Activated CD8-positive, alpha-beta memory T cell treated with anti-CD3 and anti-CD28 coated beads for 48 hours (primary cell): Measurements from ENCODE around the gene TXNIP.

Source experiments
- DNase-seq, 3 experiments: peaks; one replicate each; pipeline ENCODE4 v3.0.0-alpha.2; 2020; ENCODE audit warnings: low read depth in 2 of 3, low spot score in 2 of 3

TXNIP gene

DNA sequence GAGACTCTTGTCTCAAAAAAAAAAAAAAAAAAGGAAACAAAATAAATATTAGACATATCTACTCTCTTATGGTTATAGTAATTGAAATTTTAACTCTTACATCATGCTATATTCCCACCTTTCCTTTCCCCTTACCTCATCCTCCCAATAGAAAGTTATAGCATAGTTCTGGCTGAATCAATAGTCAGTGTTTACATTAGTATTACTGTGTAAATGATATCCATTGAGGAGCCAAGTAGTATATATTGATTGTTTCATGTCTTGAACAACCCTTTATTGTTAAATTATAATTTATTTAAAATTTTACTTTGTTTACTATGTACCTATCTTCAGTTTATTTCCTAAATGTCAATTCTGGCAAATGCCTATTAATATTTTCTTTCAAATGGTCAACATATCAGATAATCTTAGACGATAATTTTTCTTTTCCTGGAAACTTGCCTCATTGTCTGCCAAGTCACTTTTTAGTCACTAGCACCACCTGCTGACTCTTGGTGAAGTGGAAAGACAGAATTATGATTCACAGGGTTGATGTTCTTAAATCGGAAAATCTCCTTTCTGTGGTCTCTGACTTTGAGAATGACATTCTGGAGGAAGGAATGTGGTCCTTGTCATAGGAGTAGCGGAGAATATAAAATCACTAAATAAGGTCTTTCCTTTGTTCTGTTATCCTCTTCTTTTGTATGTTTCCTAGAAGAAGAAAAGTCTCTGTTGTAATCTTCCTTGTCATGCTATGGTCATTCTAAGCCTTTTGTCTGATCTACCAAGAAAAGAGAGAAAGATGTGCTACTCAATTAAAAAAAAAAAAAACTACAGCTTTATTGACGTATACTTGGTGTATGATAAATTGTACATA, 16.6 kb upstream of the TXNIP start:
- no peak for DNase-seq

DNA sequence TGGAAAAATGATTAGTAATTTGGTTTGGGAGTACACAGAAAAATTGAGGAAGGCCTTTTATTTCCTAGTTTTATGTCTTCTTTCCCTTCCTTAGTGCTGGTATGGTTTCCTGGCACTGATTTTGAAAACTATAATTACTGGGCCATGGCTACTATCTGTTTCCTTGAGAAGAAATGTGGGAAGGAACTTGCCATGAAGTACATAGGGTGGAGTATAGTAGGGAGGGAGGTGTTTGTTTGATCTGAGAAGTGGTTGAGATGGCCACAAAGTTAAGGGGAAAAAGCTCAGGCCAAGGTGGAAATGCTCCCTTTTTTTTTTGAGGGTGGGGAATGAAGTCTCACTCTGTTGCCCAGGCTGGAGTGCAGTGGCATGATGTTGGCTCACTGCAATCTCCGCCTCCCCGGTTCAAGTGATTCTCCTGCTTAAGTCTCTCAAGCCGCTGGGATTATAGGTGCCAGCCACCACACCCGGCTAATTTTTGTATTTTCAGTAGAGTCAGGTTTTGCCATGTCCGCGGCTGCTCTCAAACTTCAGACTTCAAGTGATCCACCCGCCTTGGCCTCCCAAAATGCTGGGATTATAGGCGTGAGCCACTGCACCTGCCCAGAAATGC, 13.9 kb upstream of the TXNIP start:
- DNase-seq, result no peak

DNA sequence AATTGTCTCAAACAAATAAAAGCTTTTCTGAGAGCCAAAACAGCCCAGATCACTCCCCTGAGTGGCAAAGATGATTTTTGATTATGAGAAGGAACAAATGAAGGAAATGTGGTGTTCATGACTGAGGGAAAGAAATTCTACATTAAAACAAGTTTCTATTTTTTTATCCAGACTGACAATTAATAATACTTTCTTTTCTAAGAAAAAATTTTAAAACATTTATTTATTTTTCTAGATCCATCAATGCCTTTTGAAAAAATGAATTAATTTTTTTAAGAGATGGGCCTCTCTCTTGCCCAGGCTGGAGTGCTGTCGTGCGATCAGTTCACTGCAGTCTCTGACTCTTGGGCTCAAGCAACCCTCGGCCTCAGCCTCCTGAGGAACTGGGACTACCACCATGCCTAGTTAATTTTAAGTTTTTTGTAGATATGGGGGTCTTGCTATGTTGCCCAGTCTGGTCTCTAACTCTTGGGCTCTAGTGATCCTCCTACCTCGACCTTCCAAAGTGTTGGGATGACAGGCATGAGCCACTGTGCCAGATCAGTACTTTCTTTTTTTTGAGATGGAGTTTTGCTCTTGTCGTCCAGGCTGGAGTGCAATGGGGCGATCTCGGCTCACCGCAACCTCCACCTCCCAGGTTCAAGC, 11.2 kb upstream of the TXNIP start:
- DNase-seq, result no peak

DNA sequence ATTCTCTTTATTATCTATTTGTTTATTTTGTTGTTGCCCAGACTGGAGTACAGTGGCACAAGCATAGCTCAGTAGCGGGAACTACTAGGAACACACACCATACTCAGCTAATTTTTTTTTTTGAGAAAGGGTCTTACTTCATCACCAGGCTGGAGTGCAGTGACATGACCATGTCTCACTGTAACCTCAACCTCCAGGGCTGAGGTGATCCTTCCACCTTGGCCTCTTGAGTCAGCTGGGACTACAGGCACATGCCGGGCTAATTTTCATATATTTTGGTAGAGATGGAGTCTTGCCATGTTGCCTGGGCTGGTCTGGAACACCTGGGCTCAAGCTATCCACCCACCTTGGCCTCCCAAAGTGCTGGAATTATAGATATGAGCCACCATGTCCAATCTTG, 5.3 kb upstream of the TXNIP start:
- no peak for DNase-seq

DNA sequence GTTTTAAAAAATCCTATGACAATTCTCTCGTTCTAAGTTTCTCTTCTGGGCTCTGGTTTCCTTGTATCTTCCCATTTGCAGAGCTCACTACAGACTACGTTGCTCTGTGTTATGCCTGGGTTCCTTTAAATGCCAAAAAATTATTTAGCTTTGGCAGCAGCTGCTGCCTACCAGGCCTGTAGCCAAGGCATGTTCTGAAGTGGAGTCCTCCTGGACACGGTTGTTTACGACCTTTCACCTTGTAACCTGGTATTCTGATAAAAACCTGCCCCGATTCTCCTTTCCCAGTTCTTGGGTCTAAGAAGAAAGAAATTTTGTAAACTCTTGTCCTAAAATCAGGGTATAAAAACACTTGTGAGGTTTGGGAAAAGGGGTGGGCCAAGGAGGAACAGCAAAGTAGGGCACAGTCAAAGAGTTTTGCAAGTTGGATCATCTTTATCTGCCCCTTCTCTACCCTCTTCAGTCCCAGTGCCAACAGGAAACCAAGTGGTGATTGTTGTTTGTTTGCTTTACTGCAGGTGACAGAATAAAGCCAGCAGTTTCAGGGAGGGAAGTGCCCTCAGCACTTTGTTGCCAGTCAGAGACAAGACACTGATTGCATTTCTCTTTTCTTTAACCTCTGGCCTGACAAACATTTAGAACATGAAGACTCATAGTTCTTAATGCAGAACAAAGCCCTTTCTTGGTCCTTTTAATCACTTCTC, 3.1 kb upstream of the TXNIP start:
- DNase-seq, result no peak

DNA sequence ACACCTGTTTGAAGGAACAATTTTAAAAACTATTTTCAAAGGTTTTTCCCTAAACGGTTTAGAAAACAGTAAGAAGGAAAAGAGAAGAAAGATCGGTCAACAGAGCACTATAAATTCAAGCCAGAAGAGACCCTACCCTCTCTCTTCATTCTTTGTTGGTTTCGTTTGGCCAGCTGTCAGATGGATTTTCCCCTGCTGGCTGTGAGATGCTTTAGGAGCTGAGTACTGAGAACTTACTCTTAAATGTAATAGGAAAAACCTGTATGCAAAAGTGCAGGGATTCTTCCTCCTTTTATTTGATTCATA, 1.3 kb upstream of the TXNIP start:
- no peak for DNase-seq

DNA sequence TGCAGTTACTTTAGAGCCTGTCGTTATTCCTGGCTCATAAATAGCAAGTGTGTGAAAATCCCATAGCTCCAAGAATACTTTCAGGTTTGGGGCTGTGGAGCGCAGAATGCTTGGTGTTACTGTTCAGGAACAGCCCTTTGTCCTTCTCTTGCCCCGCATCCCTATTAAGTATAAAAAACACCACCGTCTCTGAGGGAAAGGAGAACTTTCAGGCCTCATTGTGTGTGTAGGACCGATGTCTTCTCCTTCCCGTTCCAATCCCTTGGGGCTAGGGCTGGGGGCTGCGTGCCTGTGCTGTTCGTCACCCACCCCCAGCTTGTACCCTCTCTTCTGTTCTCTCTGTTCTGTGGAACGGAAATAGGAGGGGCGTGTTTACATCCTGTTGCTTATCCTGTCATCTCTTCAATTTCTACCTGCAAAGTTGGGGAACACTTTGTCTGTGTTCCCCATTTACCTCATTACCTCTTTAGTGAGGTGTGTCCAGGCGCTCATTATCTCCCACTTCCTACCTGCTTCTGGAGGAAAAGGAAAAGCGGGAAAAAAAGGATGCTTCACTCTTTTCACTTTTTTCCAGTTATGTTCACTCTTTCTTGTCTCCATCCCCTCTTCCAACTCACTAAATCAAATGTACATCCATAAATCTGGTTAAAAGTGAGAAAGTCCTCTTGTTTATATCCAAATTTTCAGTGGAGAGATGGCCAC, 788 bp upstream of the TXNIP start:
- DNase-seq, result peak in 1 of 3 experiments; percentile 26

DNA sequence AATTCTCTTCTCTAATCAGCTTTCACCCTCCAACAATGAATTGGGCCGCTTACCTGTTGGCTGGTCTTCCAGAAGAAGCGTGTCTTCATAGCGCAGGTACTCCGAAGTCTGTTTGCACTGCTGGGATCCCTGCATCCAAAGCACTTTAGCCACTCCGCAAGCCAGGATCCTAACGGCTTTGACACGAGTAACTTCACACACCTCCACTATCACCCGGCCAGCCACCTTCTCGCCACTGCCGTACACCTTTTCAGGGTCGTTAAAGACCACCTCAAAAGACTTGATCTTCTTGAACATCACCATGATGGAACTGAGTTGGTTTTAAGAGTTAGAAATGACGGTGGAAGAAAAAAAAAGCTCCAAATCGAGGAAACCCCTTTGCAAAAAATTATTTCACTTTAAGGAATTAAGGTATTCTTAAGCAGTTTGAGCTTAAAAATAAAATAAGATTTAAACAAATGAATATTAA, 381 bp downstream of the TXNIP start:
- no peak for DNase-seq

DNA sequence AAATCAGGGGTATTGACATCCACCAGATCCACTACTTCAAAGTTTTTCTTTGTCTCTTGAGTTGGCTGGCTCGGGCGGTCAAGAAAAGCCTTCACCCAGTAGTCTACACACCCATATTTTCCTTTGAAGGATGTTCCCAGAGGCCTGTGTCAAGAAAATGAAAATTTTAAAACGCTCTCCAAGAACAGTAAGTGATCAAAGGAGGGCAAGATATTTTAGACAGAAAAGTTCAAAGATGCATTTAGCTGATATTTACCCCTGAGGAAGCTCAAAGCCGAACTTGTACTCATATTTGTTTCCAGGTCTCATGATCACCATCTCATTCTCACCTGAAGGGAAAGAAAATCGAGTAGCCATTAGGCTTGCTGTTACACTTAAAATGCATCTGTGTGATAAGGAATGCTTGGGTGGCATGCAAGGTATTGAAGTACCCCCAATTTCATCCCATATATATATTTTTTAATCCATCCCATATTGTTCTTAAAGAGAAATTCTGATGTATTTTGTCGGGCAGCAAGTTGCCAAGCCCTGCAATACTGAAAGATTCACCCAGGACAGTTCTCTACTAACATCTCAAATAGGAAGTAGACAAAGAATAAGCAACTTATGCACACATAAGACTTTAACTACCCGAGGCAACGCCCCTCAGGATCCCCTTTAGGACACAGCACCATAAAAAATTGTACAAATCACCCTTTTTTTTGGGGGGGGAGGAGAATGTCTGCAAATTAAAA, 1.1 kb downstream of the TXNIP start:
- DNase-seq, result no peak

DNA sequence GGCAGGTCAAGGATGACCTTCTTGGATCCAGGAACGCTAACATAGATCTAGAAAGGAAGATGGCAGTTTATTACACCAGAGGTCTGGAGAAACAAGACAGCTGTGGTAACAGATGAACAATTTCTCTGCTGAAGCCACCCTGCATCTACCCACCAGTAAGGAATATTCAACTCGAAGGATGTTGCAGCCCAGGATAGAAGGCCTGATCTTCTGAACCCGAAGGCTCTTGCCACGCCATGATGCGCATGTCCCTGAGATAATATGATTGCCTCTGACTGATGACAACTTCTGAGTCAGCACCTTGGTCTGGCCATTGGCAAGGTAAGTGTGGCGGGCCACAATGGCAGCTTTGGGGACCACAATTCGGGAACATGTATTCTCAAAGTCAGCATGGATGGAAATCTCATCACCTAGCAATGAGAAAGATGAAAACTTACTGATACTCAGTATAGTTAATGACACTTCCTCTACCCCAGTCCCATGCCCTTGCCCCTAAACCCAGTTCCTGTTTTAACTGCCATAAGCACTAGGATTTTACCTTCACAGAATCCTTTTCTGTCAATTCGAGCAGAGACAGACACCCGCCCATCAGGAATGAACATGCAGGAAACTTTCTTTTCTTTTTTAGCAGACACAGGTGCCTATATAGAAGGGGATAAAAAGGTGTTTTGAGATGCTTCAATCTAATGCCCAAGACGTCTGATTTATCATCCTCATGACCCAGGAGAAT, 1.8 kb downstream of the TXNIP start:
- DNase-seq, result no peak

GRCh38 chr1:145993618-145994390, 2.6 kb downstream of the TXNIP start:
- DNase-seq, result no peak

- no peak for DNase-seq
Measured at GRCh38 chr1:145992958-145993617, 3.3 kb downstream of the TXNIP start.

- DNase-seq, result no peak
Measured at GRCh38 chr1:145992502-145992936, 3.9 kb downstream of the TXNIP start.

GRCh38 chr1:145991735-145992412, 4.5 kb downstream of the TXNIP start:
- DNase-seq, result no peak

DNA sequence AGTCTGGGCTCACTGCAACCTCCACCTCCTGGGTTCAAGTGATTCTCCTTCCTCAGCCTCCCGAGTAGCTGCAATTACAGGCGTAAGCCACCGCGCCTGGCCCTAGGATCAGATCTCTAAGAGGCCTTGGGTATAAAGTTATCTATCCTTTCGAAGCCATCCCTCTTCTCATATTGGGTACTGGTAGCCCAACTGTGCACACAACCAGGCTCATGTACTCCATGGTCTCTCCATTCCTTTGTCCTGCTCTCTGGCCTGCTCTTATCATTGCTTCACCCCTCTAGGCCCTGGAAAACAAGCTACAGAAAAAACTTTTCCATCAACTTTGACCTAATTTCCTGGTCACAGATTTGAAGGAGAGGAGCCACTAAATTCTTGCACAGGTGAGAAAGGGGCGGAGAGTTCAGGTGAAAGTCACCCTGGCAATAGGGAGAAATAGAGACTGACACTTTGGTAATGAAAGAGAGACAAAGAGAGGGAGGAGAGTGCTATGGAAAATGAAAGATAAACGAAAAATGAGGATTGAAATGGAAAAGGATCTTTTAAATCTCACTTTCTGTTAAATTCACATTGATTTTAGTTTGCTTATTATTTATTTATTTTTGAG, 6.0 kb downstream of the TXNIP start:
- no peak for DNase-seq

DNA sequence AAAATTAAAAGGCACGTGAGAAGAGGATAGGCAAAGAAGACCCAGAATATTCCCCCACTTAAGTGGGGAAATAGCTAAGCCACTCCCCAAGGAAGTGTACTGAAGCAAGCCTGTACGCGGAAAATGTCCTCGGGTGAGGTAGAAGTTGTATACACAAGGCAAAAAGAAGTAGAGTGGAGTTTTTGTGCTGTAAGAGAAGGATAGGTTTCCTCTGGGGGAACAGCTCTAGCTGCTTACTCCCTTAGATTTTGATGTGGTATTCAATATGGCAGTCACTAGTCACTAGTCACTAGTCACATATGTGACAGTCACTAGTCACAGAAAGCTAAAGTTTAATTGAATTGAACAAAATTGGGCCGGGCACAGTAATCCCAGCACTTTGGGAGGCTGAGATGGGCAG, 7.6 kb downstream of the TXNIP start:
- no peak for DNase-seq

DNA sequence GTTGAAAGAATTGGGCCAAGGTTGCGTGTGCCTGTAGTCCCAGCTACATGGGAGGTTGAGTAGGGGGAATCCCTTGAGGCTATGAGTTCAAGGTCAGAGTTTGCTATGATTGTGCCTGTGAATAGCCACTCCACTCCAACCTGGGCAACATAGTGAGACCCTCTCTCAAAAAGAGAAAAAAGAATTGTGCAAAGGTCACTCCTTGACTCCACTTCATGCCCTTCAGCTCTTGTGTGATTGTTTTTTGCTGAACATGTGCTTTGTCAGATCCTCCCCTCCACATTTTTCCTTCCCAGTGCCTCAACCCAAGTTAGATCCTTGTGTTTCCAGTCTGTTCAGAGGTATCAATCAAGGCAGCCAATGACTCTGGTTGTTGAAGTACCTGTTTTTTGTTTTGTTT, 8.5 kb downstream of the TXNIP start:
- no peak for DNase-seq
